OCI-LY1 (cell line): ENCODE data around the gene NAALADL1.

Experiments used
- H2AFZ ChIP-seq: fragments of 200-600 bp; sonication (generic), shearing (Covaris generic); 2 replicates; pipeline ENCODE4 v1.6.0; 2014; ENCODE audit warnings: antibody characterized with exemption, mild to moderate bottlenecking, low read length
- H3F3A ChIP-seq: fragments of 200-600 bp; sonication (generic), shearing (Covaris generic); 2 replicates; pipeline ENCODE4 v1.6.0; 2014; ENCODE audit warnings: mild to moderate bottlenecking, antibody characterized with exemption, low read length, moderate library complexity; ENCODE audit not compliant: insufficient read depth
- H3K27ac ChIP-seq: fragments of 200-600 bp; sonication (generic); 2 replicates; pipeline ENCODE4 v1.5.1; 2014; ENCODE audit warnings: low read length, mixed run types, mild to moderate bottlenecking, low read depth; ENCODE audit not compliant: poor library complexity, severe bottlenecking
- H3K27me3 ChIP-seq: fragments of 200-600 bp; sonication (generic); 2 replicates; pipeline ENCODE4 v1.6.0; 2014; ENCODE audit warnings: antibody characterized with exemption, mild to moderate bottlenecking, low read length, moderate library complexity; ENCODE audit not compliant: insufficient read depth
- H3K36me3 ChIP-seq: fragments of 200-600 bp; sonication (generic); 2 replicates; pipeline ENCODE4 v1.6.1; 2014; ENCODE audit warnings: mild to moderate bottlenecking, antibody characterized with exemption, low read length, moderate library complexity, mixed read lengths; ENCODE audit not compliant: insufficient read depth
- H3K4me1 ChIP-seq: fragments of 200-600 bp; sonication (generic); 2 replicates; pipeline ENCODE4 v1.5.1; 2014; ENCODE audit warnings: mild to moderate bottlenecking, low read length, moderate library complexity; ENCODE audit not compliant: insufficient read depth, severe bottlenecking
- H3K4me2 ChIP-seq: fragments of 200-600 bp; sonication (generic), shearing (Covaris generic); 2 replicates; pipeline ENCODE4 v1.6.1; 2014; ENCODE audit warnings: low read length
- H3K4me3 ChIP-seq: fragments of 200-600 bp; sonication (generic); 2 replicates; pipeline ENCODE4 v1.5.1; 2014; ENCODE audit warnings: low read length, low read depth, mild to moderate bottlenecking, mixed read lengths; ENCODE audit not compliant: poor library complexity, severe bottlenecking
- H3K79me2 ChIP-seq: fragments of 200-600 bp; shearing (Covaris generic); 2 replicates; pipeline ENCODE4 v1.6.1; 2016; ENCODE audit warnings: mixed run types, low read length, mixed read lengths; ENCODE audit not compliant: insufficient read depth
- H3K9ac ChIP-seq: fragments of 200-600 bp; sonication (generic), shearing (Covaris generic); 2 replicates; pipeline ENCODE4 v1.6.1; 2014; ENCODE audit warnings: mild to moderate bottlenecking, low read length, mixed read lengths
- H3K9me2 ChIP-seq: fragments of 200-600 bp; sonication (generic), shearing (Covaris generic); 2 replicates; pipeline ENCODE4 v1.6.1; 2014; ENCODE audit warnings: low read depth, mild to moderate bottlenecking, low read length, mixed read lengths
- H3K9me3 ChIP-seq: fragments of 200-600 bp; shearing (Covaris generic); 2 replicates; pipeline ENCODE4 v1.6.1; 2014; ENCODE audit warnings: low read length, mixed read lengths
- H4K20me1 ChIP-seq: fragments of 200-600 bp; sonication (generic), shearing (Covaris generic); 2 replicates; pipeline ENCODE4 v1.6.0; 2016; ENCODE audit warnings: mild to moderate bottlenecking, low read length; ENCODE audit not compliant: insufficient read depth
- CTCF ChIP-seq: fragments of 200-600 bp; sonication (generic), shearing (Covaris generic); IDR thresholded peaks from 2 replicates; pipeline ENCODE4 v1.5.1; 2017; ENCODE audit warnings: mild to moderate bottlenecking, antibody characterized with exemption, low read length, moderate library complexity, mixed read lengths
- EZH2 ChIP-seq: fragments of 200-600 bp; sonication (generic), shearing (Covaris generic); IDR thresholded peaks from 2 replicates; pipeline ENCODE4 v1.8.0; 2017; ENCODE audit warnings: borderline replicate concordance, mixed run types, mild to moderate bottlenecking, antibody characterized with exemption, low read length, moderate library complexity, mixed read lengths

NAALADL1 gene

GRCh38 chr11:65087216-65087615 is 28.9 kb upstream of the NAALADL1 start:
- H3K36me3 ChIP-seq: peaks cover 41% of the 10 kb centered on the region; the same call in 1 of the 2 replicates
- TF ChIP-seq CTCF (no peak), EZH2 (no peak)
- H3K27ac ChIP-seq: no peak overlapping the region
- peaks cover 13% of the 10 kb centered on the region for H3K79me2 ChIP-seq
- H3K4me3 ChIP-seq: no peak overlapping the region
- no peak overlapping the region for H3K4me2 ChIP-seq
- no peaks in the 10 kb centered on the region for H3K9me3 ChIP-seq
- no peaks in the 10 kb centered on the region for H3K27me3 ChIP-seq
- H3K4me1 ChIP-seq: peaks cover 46% of the 10 kb centered on the region
- H4K20me1 ChIP-seq: no peaks in the 10 kb centered on the region
- no peaks in the 10 kb centered on the region for H3F3A ChIP-seq
- no peak overlapping the region for H3K9ac ChIP-seq
- H2AFZ ChIP-seq: no peak overlapping the region
- H3K9me2 ChIP-seq: no peaks in the 10 kb centered on the region

GRCh38 chr11:65086809-65087208 is 28.5 kb upstream of the NAALADL1 start:
- Histone ChIP-seq H3K27ac (no peak overlapping the region), H3K79me2 (peaks cover 17% of the 10 kb centered on the region), H3K9me2 (no peaks in the 10 kb centered on the region), H3K4me2 (no peak overlapping the region), H3K4me3 (no peak overlapping the region), H2AFZ (no peak overlapping the region), H3K36me3 (peaks cover 45% of the 10 kb centered on the region; the same call in 1 of the 2 replicates), H3K9ac (no peak overlapping the region), H3F3A (no peaks in the 10 kb centered on the region), H3K9me3 (no peaks in the 10 kb centered on the region), H3K4me1 (peaks cover 46% of the 10 kb centered on the region), H4K20me1 (no peaks in the 10 kb centered on the region), H3K27me3 (no peaks in the 10 kb centered on the region)
- TF ChIP-seq CTCF (no peak), EZH2 (no peak)

- Histone ChIP-seq H3K27me3 (no peaks in the 10 kb centered on the region), H2AFZ (no peak overlapping the region), H3K9me3 (no peaks in the 10 kb centered on the region), H3F3A (no peaks in the 10 kb centered on the region), H3K4me1 (peaks cover 43% of the 10 kb centered on the region), H3K79me2 (peaks cover 18% of the 10 kb centered on the region), H3K36me3 (peaks cover 58% of the 10 kb centered on the region), H4K20me1 (no peaks in the 10 kb centered on the region), H3K4me3 (no peak overlapping the region), H3K9me2 (no peaks in the 10 kb centered on the region), H3K27ac (no peak overlapping the region), H3K9ac (no peak overlapping the region; the same call in 1 of the 2 replicates), H3K4me2 (no peak overlapping the region)
- TF ChIP-seq EZH2 (no peak), CTCF (no peak)
Observed at GRCh38 chr11:65085446-65085845, 27.1 kb upstream of the NAALADL1 start.
